HEK293T (cell line): ENCODE data around the gene ILF2.

Experiments
- CTCF ChIA-PET: fragments of 350-600 bp; formaldehyde crosslinking; extraction: SDS; loops from one replicate; lab custom pipeline; 2021; ENCODE audit warnings: antibody characterized with exemption, inconsistent platforms; lab: Yijun Ruan, JAX
- POLR2A ChIA-PET: fragments of 350-600 bp; formaldehyde crosslinking; extraction: SDS; loops from one replicate; lab custom pipeline; 2020; ENCODE audit warnings: antibody characterized with exemption, inconsistent platforms; lab: Yijun Ruan, JAX
- DNase-seq: peaks from one replicate; pipeline ENCODE4 v3.0.0; 2012; ENCODE audit warnings: mixed read lengths; ENCODE audit errors: extremely low spot score
- ARNT ChIP-seq: fragments of 450-650 bp; IDR thresholded peaks from 2 replicates; pipeline ENCODE4 v1.6.1; 2017; ENCODE audit warnings: mild to moderate bottlenecking
- BHLHE40 ChIP-seq: fragments of 450-650 bp; IDR thresholded peaks from 2 replicates; pipeline ENCODE4 v1.6.1; 2016; ENCODE audit warnings: mild to moderate bottlenecking, moderate library complexity, borderline replicate concordance
- CTBP1 ChIP-seq: fragments of 450-650 bp; IDR thresholded peaks from 2 replicates; pipeline ENCODE4 v1.6.1; 2016; ENCODE audit warnings: borderline replicate concordance
- ELF4 ChIP-seq: fragments of 450-650 bp; IDR thresholded peaks from 2 replicates; pipeline ENCODE4 v1.6.1; 2017; ENCODE audit warnings: antibody characterized with exemption
- FOXA1 ChIP-seq: fragments of 450-650 bp; IDR thresholded peaks from 2 replicates; pipeline ENCODE4 v1.6.1; 2016; ENCODE audit warnings: mild to moderate bottlenecking
- FOXK2 ChIP-seq: fragments of 450-650 bp; IDR thresholded peaks from 2 replicates; pipeline ENCODE4 v1.6.1; 2016; ENCODE audit warnings: mild to moderate bottlenecking
- FOXM1 ChIP-seq: fragments of 450-650 bp; IDR thresholded peaks from 2 replicates; pipeline ENCODE4 v1.6.1; 2017; ENCODE audit warnings: mild to moderate bottlenecking, borderline replicate concordance
- HDGF ChIP-seq: fragments of 450-650 bp; IDR thresholded peaks from 2 replicates; pipeline ENCODE4 v1.6.1; 2017; ENCODE audit warnings: antibody characterized with exemption, borderline replicate concordance
- L3MBTL2 ChIP-seq: fragments of 450-650 bp; conservative IDR thresholded peaks from 2 replicates; pipeline ENCODE4 v1.6.1; 2016; ENCODE audit warnings: mild to moderate bottlenecking
- LEF1 ChIP-seq: fragments of 450-650 bp; IDR thresholded peaks from 2 replicates; pipeline ENCODE4 v1.6.1; 2017; ENCODE audit warnings: mild to moderate bottlenecking, borderline replicate concordance
- NFRKB ChIP-seq: fragments of 450-650 bp; IDR thresholded peaks from 2 replicates; pipeline ENCODE4 v1.6.1; 2016; ENCODE audit warnings: mild to moderate bottlenecking, moderate library complexity
- SP1 ChIP-seq: fragments of 450-650 bp; IDR thresholded peaks from 2 replicates; pipeline ENCODE4 v1.6.1; 2017
- SUZ12 ChIP-seq: fragments of 450-650 bp; IDR thresholded peaks from 2 replicates; pipeline ENCODE4 v1.6.1; 2016; ENCODE audit warnings: mild to moderate bottlenecking
- TARDBP ChIP-seq: fragments of 450-650 bp; IDR thresholded peaks from 2 replicates; pipeline ENCODE4 v1.6.1; 2016
- ZNF384 ChIP-seq: fragments of 450-650 bp; IDR thresholded peaks from 2 replicates; pipeline ENCODE4 v1.6.1; 2016
- TF ChIP-seq, protein P1 (sequence below): fragments of 450-650 bp; IDR thresholded peaks from 2 replicates; pipeline ENCODE4 v1.6.1; 2016

Gene ILF2

DNA sequence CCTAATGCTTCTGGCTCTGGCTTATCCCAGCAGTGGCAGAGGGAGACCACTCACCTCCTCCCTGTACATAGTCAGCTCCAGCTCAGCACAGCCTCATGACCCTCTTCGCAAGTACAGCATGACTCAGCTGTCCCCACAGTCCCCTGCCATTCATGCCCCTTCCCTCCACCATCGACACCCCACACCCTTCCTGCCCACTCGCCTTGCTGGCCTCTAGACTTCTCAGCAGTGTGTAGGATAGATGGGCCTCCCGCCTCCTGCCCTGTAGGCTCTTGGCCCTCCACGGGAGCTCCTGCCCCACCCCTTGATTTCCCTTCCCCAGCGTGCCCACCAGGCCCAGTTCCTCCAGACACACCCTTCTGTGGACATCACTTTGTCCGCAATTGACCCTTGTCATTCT lies 17.5 kb upstream of the ILF2 start:
- DNase-seq = no peak
- ChIA-PET CTCF (no interaction called here), POLR2A (interaction anchor here (1.0 to 1.6 kb wide), 4 partner anchors 10 to 39 kb away, joined by 3 to 6 read pairs (median 4); partner anchors contain the start of gene INTS3)
- TF ChIP-seq ELF4 = no peak
- no peak for TF ChIP-seq FOXM1
- TF ChIP-seq SUZ12 = no peak
- TF ChIP-seq CTBP1 = no peak
- TF ChIP-seq L3MBTL2 = no peak
- TF ChIP-seq ZNF384 = no peak
- TF ChIP-seq, protein P1, sequence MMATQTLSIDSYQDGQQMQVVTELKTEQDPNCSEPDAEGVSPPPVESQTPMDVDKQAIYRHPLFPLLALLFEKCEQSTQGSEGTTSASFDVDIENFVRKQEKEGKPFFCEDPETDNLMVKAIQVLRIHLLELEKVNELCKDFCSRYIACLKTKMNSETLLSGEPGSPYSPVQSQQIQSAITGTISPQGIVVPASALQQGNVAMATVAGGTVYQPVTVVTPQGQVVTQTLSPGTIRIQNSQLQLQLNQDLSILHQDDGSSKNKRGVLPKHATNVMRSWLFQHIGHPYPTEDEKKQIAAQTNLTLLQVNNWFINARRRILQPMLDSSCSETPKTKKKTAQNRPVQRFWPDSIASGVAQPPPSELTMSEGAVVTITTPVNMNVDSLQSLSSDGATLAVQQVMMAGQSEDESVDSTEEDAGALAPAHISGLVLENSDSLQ = no peak

DNA sequence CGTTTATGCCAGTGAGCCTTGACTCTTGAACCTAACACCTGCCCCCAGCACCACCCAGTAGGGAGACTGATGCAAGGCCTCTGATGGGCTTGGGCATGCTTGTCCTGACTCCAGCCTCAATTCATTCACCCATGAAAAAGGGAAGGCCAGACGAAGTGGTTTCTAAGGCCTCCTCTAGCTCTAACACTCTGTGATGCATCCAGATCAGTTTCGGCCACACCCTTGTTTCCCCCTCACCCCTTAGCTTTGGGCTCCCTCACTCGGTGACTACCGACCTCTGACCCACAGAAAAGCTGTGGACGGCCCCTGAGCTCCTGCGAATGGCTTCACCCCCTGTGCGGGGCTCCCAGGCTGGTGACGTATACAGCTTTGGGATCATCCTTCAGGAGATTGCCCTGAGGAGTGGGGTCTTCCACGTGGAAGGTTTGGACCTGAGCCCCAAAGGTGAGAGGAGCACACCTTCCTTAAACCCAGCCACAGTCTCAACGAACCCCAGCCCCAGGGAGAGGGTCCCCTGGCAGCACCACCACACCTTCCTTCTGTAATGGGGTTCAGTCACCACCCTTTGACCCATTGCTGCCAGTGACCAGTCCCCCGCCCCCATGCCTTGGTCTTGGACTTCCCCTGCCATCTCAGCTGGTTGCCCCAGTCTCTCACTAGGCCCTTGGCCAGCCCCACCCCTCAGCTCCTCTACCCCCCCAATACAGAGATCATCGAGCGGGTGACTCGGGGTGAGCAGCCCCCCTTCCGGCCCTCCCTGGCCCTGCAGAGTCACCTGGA lies 16.7 kb upstream of the ILF2 start:
- DNase-seq = no peak
- POLR2A ChIA-PET = interaction anchor here (1.3 to 1.6 kb wide), 3 partner anchors 11 to 40 kb away, joined by 3 to 6 read pairs (median 4); partner anchors contain the start of gene INTS3
- no peak for TF ChIP-seq LEF1
- TF ChIP-seq NFRKB = no peak
- TF ChIP-seq ELF4 = no peak
- no peak for TF ChIP-seq FOXK2
- TF ChIP-seq ARNT = no peak
- no peak for TF ChIP-seq FOXA1
- TF ChIP-seq HDGF = no peak
- TF ChIP-seq SP1 = no peak
- TF ChIP-seq SUZ12 = no peak
- TF ChIP-seq BHLHE40 = no peak
- TF ChIP-seq, protein P1 = no peak
- no peak for TF ChIP-seq FOXM1
- no peak for TF ChIP-seq ZNF384
- no peak for TF ChIP-seq L3MBTL2
- no peak for TF ChIP-seq CTBP1
- TF ChIP-seq TARDBP = no peak
- CTCF ChIA-PET = no interaction called here

DNA sequence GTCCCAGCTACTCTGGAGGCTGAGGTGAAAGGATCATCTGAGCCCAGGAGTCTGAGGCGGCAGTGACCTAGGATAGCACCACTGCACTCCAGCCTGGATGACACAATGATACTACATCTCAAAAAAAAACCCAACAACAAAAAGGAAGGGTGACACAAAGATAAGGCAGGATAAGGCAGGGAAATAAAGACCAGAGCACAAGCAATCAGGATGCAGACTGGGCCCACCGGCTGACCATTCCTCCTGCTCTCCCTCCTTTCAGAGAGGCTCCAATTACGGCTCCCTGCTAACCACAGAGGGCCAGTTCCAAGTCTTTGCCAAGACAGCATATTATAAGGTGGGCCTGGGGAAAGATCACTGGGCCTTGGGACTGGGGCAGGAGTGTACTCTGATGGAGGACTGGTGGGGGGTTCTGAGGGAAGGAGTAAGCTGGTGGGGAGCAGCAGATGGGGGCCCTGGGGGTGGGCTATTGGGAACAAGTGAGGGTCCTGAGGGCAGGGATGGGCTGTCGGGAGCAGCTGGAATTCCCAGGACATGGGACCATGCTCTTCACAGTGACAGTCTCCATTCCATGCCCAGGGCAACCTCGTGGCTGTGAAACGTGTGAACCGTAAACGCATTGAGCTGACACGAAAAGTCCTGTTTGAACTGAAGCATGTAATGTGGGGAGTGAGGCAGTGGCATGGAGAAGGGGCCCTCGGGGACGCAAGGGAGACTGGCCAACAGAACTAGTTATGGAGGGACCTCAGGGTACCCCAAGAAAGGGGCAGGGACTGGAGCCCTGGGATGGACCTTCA lies 14.9 kb upstream of the ILF2 start:
- DNase-seq = no peak
- TF ChIP-seq, protein P1 = no peak
- TF ChIP-seq HDGF (no peak), LEF1 (no peak), ELF4 (no peak), BHLHE40 (no peak), CTBP1 (no peak), NFRKB (no peak), FOXM1 (no peak), FOXA1 (no peak), SUZ12 (no peak), ZNF384 (no peak), SP1 (no peak), TARDBP (no peak)
- ChIA-PET POLR2A (interaction anchor here (1.4 kb wide), 1 partner anchor 42 kb away, joined by 3 read pairs; the partner anchor contains the start of gene INTS3), CTCF (interaction anchor here (0.6 to 0.9 kb wide), 2 partner anchors 44 to 175 kb away, joined by 3 to 4 read pairs; no protein-coding TSS in a partner anchor)

DNA sequence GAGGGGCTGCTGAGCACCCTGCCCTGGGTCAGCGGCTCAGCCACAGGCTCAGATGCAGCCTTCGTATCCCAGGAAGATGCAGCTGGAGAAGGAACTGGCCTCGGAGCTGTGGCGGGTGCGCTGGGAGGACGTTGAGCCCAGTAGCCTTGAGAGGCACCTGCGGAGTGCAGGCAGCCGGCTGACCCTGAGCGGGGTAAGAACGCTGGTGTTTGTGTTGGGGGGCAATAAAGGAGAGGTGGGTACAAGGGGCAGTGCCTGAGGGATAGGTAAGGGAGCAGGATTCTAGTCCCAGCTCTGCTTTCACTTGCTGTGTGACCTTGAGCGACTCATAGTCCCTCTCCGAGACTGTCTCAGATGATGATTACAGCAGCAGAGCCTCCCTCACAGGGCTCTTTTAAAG lies 14.1 kb upstream of the ILF2 start:
- DNase-seq = no peak
- POLR2A ChIA-PET = no interaction called here
- TF ChIP-seq TARDBP = no peak
- no peak for TF ChIP-seq BHLHE40
- TF ChIP-seq SP1 = no peak
- no peak for TF ChIP-seq FOXA1
- TF ChIP-seq HDGF = no peak
- no peak for TF ChIP-seq NFRKB
- no peak for TF ChIP-seq SUZ12
- no peak for TF ChIP-seq ELF4
- no peak for TF ChIP-seq ZNF384
- TF ChIP-seq ARNT = no peak
- TF ChIP-seq LEF1 = no peak
- TF ChIP-seq FOXK2 = no peak
- no peak for TF ChIP-seq L3MBTL2
- no peak for TF ChIP-seq FOXM1
- TF ChIP-seq CTBP1 = no peak
- TF ChIP-seq, protein P1 = no peak
- CTCF ChIA-PET = no interaction called here

DNA sequence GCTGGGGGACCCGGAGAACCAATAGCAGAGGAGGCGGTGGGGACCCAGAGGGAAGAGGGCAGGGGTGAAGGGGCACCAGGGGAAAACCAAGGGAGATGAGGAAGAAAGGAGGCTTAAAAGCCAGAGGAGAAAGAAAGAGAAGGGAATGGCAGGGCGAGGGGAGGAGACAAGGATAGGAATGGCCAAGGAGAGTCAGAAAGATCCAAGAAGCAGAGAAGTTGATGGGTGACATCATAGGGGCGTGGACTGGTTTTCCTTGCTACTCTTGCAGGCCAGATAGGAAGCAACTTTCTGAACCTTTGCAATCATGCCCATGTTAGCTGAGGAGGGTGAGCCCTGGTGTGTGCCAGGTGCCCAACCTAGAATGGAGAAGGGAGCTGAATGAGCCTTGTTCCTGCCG lies 13.1 kb upstream of the ILF2 start:
- TF ChIP-seq FOXK2 (no peak), SUZ12 (no peak), SP1 (no peak), FOXA1 (no peak), ZNF384 (no peak), NFRKB (no peak), FOXM1 (no peak), CTBP1 (no peak), BHLHE40 (no peak), L3MBTL2 (no peak), TARDBP (no peak), HDGF (no peak)
- TF ChIP-seq, protein P1 = no peak
- no peak for DNase-seq
- ChIA-PET CTCF (interaction anchor here (0.6 to 1.0 kb wide), 2 partner anchors 65 to 490 kb away, joined by 3 read pairs; no protein-coding TSS in a partner anchor), POLR2A (no interaction called here)
